Medulla oblongata (tissue), 1 donor: ENCODE measurements around the gene HSPA9.
A peak's percentile ranks its signal among the peaks of the same experiment; 100 is the strongest.
"Not testable (repeated sequence)": the region's sequence is repeated elsewhere in the genome, so short reads cannot be mapped to it uniquely, and the experiment has no call there.

ENCODE experiments used
- DNase-seq: peaks from one replicate; pipeline ENCODE4 v3.0.0-alpha.2; 2015; ENCODE audit errors: extremely low spot score

HSPA9 gene

GRCh38 chr5:138529812-138530211 is 45.4 kb downstream of the HSPA9 start:
- no peak for DNase-seq

- DNase-seq: no peak
These were observed 46.3 kb downstream of the HSPA9 start for GRCh38 chr5:138528744-138529469.

GRCh38 chr5:138528208-138528607 is 47.0 kb downstream of the HSPA9 start:
- DNase-seq: no peak

GRCh38 chr5:138527170-138527569 is 48.0 kb downstream of the HSPA9 start:
- no peak for DNase-seq

- no peak for DNase-seq
These were observed 51.8 kb downstream of the HSPA9 start for GRCh38 chr5:138523406-138523805.

- DNase-seq: no peak
These were observed 54.2 kb downstream of the HSPA9 start for GRCh38 chr5:138520971-138521370.

GRCh38 chr5:138517437-138517836 is 57.8 kb downstream of the HSPA9 start:
- DNase-seq: no peak

GRCh38 chr5:138515556-138516245 is 59.5 kb downstream of the HSPA9 start:
- DNase-seq: no peak

- no peak for DNase-seq
These were observed 61.2 kb downstream of the HSPA9 start for GRCh38 chr5:138514021-138514420.

- no peak for DNase-seq
These were observed 66.2 kb downstream of the HSPA9 start for GRCh38 chr5:138508958-138509357.

GRCh38 chr5:138507485-138507884 is 67.7 kb downstream of the HSPA9 start:
- not testable (repeated sequence) for DNase-seq

GRCh38 chr5:138506370-138507306 is 68.6 kb downstream of the HSPA9 start:
- no peak for DNase-seq

GRCh38 chr5:138504799-138505198 is 70.4 kb downstream of the HSPA9 start:
- peak; percentile 49 for DNase-seq
